Activated gamma-delta T cell treated with Interleukin-2 at 50 U/mL for 16 hours (primary cell): ENCODE data around the gene CLEC3B.

Experiments
- DNase-seq: peaks from one replicate; pipeline ENCODE4 v3.0.0-alpha.2; 2020

Gene CLEC3B

GRCh38 chr3:45003859-45004258 is 22.2 kb upstream of the CLEC3B start:
- no peak for DNase-seq

- DNase-seq, result no peak
Observed at GRCh38 chr3:45007091-45007490, 19.0 kb upstream of the CLEC3B start.

- DNase-seq, result no peak
Observed at GRCh38 chr3:45008117-45008516, 18.0 kb upstream of the CLEC3B start.

GRCh38 chr3:45009868-45010267 is 16.2 kb upstream of the CLEC3B start:
- DNase-seq, result no peak

DNA sequence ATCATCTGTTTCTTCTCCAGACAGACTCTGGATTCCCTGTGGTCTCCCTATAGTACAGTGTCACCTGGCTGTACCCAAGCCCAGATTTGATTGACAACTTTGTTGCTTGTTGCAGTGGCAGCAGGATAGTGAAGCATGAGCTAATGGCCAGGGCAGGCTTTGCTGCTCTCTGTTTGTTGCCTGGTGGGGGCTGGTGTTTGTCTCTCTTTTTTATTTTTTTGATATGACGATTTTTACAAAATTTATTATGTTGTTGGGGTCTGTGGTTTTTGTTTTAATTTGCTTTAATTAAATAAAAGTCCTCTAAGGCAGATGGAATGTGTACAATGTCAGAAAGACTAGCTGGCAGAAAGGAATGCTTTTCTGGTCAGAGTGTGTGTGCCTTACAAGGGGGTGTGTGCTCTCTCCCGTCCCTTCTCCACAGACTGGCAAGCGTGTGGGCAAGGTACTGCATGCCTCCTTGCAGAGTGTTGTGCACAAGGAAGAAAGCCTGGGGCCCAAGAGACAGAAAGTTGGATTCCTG is 15.2 kb upstream of the CLEC3B start:
- no peak for DNase-seq

DNA sequence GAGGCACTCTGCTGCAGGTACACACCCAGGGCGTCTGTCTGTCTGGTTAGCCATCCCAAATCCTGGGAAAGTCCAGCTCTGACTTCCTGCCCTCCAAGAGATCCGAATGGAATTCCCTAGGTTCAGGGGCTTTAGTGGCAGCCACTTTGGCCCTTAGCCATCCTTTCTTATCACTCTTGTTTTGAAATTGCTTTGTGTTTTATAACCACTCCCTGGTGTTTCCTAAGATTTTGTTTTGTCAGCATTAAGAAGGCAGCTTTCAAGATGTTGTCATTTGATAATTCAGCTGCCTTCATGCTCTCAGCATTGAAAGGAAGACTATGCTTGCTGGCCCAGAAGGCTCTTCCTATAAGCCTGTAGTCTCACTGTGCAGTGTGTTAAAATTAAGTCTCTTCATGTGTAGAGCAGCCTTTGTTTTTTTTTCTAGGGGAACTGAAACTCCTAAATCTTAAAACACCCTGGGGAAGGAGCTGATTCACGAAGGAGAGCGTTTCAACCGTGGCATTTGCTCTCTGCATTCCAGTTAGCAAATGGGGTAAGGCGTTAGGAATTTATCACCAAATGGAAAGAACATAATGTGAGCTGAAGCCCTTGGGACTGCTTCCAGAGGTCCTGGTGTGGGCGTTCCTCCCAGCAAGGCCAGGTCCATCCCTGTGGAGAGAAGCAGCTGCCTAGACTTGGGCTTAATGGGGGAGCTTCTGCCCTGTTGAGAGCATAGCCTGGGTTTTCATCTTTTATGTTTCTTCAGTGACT is 14.2 kb upstream of the CLEC3B start:
- no peak for DNase-seq

- DNase-seq, result no peak
Observed at GRCh38 chr3:45012577-45012976, 13.5 kb upstream of the CLEC3B start.

DNA sequence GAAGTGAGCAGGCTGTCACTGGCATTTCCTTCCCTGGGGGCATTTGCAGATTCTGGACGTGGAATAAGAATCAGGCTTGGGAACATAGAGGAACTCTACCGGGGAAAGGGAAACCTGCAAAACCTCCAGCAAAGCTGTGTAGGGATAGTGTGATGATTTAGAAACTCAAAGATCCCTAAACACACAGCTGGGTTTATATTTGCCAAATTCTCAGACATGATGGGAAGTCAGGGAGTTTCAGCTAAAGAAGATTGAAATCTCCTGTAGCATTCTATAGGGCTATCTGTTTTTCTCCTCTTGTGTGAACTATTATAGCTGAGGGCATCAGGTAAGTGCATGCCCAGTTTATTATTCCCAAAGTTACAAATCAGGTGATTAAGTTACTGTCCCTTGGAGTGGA is 9.2 kb upstream of the CLEC3B start:
- DNase-seq, result no peak

- no peak for DNase-seq
Observed at GRCh38 chr3:45017821-45018220, 8.3 kb upstream of the CLEC3B start.

GRCh38 chr3:45020534-45020933 is 5.6 kb upstream of the CLEC3B start:
- no peak for DNase-seq

GRCh38 chr3:45021524-45022297 is 4.4 kb upstream of the CLEC3B start:
- DNase-seq, result no peak

GRCh38 chr3:45023675-45024074 is 2.4 kb upstream of the CLEC3B start:
- DNase-seq, result no peak

DNA sequence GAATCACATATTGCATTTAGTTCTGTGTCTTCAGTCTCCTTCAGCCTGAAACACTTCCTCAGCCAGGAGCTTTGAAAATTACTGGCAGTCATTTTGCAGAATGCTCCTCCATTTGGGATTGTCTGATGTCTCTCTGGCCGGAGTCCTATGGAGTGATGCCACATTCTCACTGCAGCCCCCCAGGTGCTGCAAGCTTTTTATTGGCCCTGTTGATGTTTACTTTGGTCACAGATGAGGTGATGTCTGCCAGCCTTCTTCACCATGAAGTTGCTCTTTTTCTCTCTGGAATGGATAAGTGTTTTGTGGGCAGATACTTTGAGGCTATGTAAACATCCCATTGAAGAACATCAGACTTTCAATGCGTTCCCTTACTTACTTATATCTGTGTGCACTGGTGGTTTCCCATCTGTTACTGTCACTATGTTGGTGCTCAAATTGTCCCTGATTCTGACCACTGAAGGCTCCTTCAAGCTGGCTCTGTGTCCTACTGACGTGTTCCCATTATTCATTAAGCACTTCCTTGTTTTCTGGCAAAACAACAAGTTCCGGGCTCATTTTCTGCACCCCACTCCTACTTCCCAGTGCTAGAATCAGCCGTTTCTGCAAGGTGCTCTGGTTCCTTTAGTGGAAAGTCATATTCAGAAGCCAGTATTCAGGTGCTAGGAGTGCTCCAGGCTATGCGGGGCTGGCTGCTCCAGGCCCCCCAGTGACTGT is 1.4 kb upstream of the CLEC3B start:
- DNase-seq, result no peak

GRCh38 chr3:45026957-45027356 is 854 bp downstream of the CLEC3B start:
- no peak for DNase-seq

DNA sequence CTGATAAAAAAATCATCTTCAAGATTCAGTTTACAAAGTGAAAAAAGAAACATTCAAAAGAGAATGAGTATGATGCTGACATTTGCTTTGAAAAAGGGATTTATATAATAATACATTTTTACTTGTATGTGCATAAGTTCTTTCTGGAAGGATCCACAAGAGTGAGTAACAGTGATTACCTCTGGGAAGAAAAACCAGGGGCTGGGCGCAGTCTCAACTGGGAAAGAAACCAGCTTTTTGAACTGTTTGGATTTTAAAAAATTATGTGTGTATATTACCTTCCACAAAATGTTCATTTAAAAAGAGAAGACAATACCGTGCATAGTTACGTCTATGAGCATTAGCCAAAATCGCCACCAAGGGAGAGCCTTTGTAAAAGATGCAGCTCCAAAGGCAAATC is 1.3 kb downstream of the CLEC3B start:
- DNase-seq, result no peak

DNA sequence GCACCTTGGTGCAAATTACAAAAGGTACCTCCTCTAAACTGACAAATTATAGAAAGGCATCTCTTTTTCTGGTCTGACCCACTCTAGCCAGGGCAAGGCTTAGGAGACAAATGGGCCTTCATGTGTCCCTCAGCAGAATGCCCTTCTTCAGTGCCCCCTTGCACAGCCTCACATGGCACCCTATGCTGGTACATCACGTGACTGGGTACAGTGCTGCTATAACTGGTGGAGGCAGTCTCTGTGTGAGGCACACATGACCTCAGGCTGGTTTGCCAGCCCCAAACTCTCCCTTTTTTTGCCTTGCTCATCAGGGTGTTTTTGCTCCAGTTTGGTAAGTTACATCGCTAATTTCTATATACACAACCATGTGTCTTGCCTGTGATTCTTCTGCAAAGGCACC is 3.1 kb downstream of the CLEC3B start:
- DNase-seq, result no peak

DNA sequence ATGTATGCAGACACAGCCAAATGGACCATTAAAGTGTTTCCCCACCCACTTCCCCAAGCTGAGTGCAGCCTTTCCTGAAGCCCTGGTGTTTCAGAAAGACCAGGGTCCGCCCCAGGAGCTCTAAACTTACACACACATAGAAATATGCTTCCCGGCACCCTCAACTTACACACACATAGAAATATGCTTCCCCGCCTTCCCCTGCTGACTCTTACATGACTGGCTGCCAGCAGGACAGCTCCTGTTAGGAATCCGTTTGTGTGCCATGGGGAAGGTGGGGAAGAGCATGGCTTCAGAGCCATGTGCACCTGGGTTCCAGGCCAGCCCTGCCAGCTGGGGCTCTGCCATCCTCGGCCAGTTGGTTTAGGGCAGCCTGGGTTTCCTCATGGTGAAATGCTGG is 3.6 kb downstream of the CLEC3B start:
- no peak for DNase-seq

GRCh38 chr3:45031531-45031930 is 5.4 kb downstream of the CLEC3B start:
- no peak for DNase-seq

GRCh38 chr3:45032113-45032512 is 6.0 kb downstream of the CLEC3B start:
- no peak for DNase-seq

DNA sequence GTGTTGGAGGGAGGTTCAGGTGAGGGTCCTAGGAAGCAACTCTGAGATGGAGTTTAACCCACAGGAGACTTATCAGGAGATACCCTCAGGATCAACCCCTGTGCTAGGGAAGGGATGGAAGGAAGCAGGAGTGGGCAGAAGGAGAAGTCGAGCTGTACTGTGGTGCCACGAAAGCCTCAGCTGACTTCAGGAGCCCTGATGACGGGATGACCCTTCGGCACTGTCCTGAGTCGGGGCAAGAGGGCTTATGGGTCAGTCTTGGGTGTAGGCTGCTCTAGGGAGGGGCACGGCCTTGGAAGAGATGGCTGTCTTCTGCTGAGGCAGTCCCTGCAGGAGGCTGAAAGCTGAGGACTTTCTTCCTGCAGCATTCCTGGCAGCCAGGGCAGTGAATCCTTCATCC is 7.7 kb downstream of the CLEC3B start:
- no peak for DNase-seq

DNA sequence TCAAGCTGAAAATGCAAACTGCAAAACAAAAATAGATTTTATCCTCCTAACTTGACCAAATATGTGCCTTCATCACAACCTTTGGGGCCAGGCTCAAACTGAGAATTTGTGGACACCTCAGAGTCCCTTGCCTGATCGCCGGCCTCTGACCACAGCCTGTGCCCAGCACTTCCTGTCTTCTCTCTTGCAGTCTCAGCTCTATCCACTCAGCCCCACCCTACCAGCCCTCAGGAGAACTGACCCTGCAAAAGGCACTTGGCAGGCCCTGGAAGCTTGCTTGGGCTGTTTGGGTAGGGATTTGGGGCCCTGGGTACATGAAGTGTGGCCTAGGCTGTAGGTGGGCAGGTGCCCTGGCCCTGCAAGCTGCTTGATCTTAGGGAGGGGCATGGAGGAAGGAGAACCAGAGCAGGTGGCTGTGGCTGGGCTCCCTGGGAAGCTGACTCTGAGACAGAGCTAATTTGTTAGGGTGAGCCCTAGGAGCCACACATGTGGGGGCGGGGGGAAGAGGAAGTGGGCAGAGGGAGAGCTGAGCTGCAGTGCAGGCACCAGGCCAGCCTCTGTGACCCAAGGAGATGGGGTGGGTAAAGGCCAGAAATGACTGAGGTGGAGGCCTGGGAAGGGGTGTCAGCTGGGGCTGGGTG is 8.6 kb downstream of the CLEC3B start:
- DNase-seq, result peak; percentile 16

- DNase-seq, result no peak
Observed at GRCh38 chr3:45035441-45036301, 9.6 kb downstream of the CLEC3B start.
